ENCODE results near the gene ANTXRL.
"Not testable (repeated sequence)": the region's sequence is repeated elsewhere in the genome, so short reads cannot be mapped to it uniquely, and the experiment has no call there.

The ANTXRL gene

GRCh38 chr10:46294641-46295220 is 7.9 kb downstream of the ANTXRL start:
- no peak for DNase-seq (ENCODE audit: low read depth, low spot score)

- DNase-seq (ENCODE audit: low read depth, low spot score): not testable (repeated sequence)
Measured at GRCh38 chr10:46295350-46296010, 8.7 kb downstream of the ANTXRL start.

- not testable (repeated sequence) for DNase-seq (ENCODE audit: low read depth, low spot score)
Measured at GRCh38 chr10:46296086-46296485, 9.3 kb downstream of the ANTXRL start.

- no peak for DNase-seq (ENCODE audit: low read depth, low spot score)
Measured at GRCh38 chr10:46296641-46297141, 9.9 kb downstream of the ANTXRL start.

GRCh38 chr10:46297406-46298204 is 10.8 kb downstream of the ANTXRL start:
- DNase-seq (ENCODE audit: low read depth, low spot score): no peak

- DNase-seq (ENCODE audit: low read depth, low spot score): no peak
Measured at GRCh38 chr10:46298477-46299285, 11.9 kb downstream of the ANTXRL start.

GRCh38 chr10:46299286-46299535 is 12.4 kb downstream of the ANTXRL start:
- no peak for DNase-seq (ENCODE audit: low read depth, low spot score)

- no peak for DNase-seq (ENCODE audit: low read depth, low spot score)
Measured at GRCh38 chr10:46299536-46300369, 13.0 kb downstream of the ANTXRL start.

GRCh38 chr10:46300370-46300711 is 13.5 kb downstream of the ANTXRL start:
- not testable (repeated sequence) for DNase-seq (ENCODE audit: low read depth, low spot score)

GRCh38 chr10:46301056-46301645 is 14.4 kb downstream of the ANTXRL start:
- no peak for DNase-seq (ENCODE audit: low read depth, low spot score)

- DNase-seq (ENCODE audit: low read depth, low spot score): no peak
Measured at GRCh38 chr10:46301721-46302479, 15.1 kb downstream of the ANTXRL start.

GRCh38 chr10:46302765-46303352 is 16.1 kb downstream of the ANTXRL start:
- DNase-seq (ENCODE audit: low read depth, low spot score): not testable (repeated sequence)

- DNase-seq (ENCODE audit: low read depth, low spot score): no peak
Measured at GRCh38 chr10:46304062-46304461, 17.3 kb downstream of the ANTXRL start.

- not testable (repeated sequence) for DNase-seq (ENCODE audit: low read depth, low spot score)
Measured at GRCh38 chr10:46304671-46305070, 17.9 kb downstream of the ANTXRL start.

- DNase-seq (ENCODE audit: low read depth, low spot score): no peak
Measured at GRCh38 chr10:46305079-46305818, 18.5 kb downstream of the ANTXRL start.

- no peak for DNase-seq (ENCODE audit: low read depth, low spot score)
Measured at GRCh38 chr10:46305986-46306385, 19.2 kb downstream of the ANTXRL start.

- no peak for DNase-seq (ENCODE audit: low read depth, low spot score)
Measured at GRCh38 chr10:46306516-46307184, 19.9 kb downstream of the ANTXRL start.

Measured in brain pericyte (primary cell).